ENCODE measurements around the gene OR13A1. TPM values are rescaled to one million over a fixed set of nuclear protein-coding genes. Genes with fewer than 3 reads are reported as not detected.
"Not testable (repeated sequence)": the region's sequence is repeated elsewhere in the genome, so short reads cannot be mapped to it uniquely, and the experiment has no call there.

Gene OR13A1
- polyA plus RNA-seq, 1 experiment, result not detected

DNA sequence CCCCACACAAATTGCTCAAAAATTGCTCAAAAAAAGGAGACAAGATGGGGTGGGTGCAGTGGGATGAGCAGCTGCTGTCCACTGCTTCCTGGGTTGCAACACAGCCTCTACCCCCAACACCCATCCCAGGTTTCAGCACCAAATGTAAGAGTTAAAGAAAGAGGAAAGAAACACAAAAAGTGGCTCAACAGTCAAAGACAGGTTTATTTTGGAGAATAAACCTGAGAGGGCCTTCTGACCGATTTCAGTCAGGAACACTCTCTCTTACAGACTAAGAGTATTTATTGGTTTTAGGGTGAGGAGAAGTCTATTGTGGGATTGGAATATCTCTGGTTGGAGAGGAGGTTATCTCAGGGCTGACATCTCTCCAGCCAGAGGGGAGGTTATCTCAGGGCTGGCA, 28.4 kb downstream of the OR13A1 start:
- H3K27me3 ChIP-seq (ENCODE audit: control insufficient read depth, insufficient read depth, low read length), result no peaks in the 10 kb centered on the region
- CTCF ChIA-PET, result no interaction called here
- DNase-seq (ENCODE audit: low read depth, low spot score), result no peak
- POLR2A ChIA-PET, result no interaction called here
- H3K9me3 ChIP-seq (ENCODE audit: control insufficient read depth, insufficient read depth, low read length), result no peaks in the 10 kb centered on the region
- TF ChIP-seq, protein P1, sequence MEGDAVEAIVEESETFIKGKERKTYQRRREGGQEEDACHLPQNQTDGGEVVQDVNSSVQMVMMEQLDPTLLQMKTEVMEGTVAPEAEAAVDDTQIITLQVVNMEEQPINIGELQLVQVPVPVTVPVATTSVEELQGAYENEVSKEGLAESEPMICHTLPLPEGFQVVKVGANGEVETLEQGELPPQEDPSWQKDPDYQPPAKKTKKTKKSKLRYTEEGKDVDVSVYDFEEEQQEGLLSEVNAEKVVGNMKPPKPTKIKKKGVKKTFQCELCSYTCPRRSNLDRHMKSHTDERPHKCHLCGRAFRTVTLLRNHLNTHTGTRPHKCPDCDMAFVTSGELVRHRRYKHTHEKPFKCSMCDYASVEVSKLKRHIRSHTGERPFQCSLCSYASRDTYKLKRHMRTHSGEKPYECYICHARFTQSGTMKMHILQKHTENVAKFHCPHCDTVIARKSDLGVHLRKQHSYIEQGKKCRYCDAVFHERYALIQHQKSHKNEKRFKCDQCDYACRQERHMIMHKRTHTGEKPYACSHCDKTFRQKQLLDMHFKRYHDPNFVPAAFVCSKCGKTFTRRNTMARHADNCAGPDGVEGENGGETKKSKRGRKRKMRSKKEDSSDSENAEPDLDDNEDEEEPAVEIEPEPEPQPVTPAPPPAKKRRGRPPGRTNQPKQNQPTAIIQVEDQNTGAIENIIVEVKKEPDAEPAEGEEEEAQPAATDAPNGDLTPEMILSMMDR (IDR thresholded peaks at IDR 0.05; ENCODE audit: low read depth, low read length), result no peak
- H3K27ac ChIP-seq (ENCODE audit: low read depth, low read length), result no peak overlapping the region
- no peak overlapping the region for H3K4me3 ChIP-seq (ENCODE audit: low read depth, low read length)

DNA sequence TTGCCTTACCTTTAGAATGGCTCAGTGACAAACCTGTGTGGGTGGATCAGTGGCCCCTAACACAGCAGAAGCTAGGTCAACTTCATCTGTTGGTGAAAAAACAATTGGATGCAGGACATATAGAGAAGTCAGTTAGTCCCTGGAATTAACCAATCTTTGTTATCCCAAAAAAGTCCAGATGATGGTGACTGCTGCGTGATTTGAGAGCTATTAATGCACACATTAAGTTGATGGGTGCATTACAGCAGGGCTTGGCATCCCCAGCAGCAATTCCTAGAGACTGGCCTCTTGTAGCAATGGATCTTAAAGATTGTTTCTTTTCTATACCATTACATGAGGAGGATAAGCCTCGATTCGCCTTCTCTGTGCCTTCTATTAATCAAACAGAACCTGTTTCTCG, 33.3 kb downstream of the OR13A1 start:
- H3K27ac ChIP-seq (ENCODE audit: low read depth, low read length), result no peak overlapping the region
- no peaks in the 10 kb centered on the region for H3K9me3 ChIP-seq (ENCODE audit: control insufficient read depth, insufficient read depth, low read length)
- POLR2A ChIA-PET, result no interaction called here
- no peak overlapping the region for H3K4me3 ChIP-seq (ENCODE audit: low read depth, low read length)
- no peak for DNase-seq (ENCODE audit: low read depth, low spot score)
- TF ChIP-seq, protein P1 (IDR thresholded peaks at IDR 0.05; ENCODE audit: low read depth, low read length), result no peak
- H3K27me3 ChIP-seq (ENCODE audit: control insufficient read depth, insufficient read depth, low read length), result no peaks in the 10 kb centered on the region
- CTCF ChIA-PET, result no interaction called here

DNA sequence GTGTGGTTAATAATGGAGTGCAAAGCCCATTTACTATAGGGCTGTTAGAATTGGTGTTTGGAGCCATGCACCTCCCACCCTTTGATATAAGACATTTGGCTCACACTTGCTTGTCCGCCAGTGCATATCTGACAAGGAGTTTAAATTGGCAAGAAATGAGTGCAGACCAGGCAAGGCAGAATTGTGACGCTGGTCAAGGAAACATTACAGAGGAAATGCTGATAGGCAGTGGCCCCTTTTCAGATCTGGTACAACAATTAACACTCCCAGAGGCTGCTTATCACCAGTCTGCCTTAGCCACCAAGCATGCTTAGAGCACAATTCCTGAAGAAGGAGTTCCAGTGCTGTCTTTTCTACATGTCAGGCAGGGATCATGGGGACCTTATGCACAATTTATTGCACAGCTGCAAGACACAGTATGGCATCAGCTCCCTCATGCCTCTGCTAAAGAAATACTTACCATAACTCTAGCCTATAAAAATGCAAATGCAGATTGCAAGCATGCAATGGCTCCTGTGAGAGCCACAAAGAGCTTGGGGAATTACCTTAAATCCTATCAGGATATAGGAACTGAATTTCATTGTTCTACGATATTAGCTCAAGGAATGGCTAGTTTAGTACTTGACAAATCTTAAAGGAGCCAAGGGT, 35.2 kb downstream of the OR13A1 start:
- Histone ChIP-seq H3K27me3 (ENCODE audit: control insufficient read depth, insufficient read depth, low read length) (no peaks in the 10 kb centered on the region), H3K27ac (ENCODE audit: low read depth, low read length) (no peak overlapping the region), H3K9me3 (ENCODE audit: control insufficient read depth, insufficient read depth, low read length) (no peaks in the 10 kb centered on the region), H3K4me3 (ENCODE audit: low read depth, low read length) (no peak overlapping the region)
- POLR2A ChIA-PET, result no interaction called here
- CTCF ChIA-PET, result no interaction called here
- TF ChIP-seq, protein P1 (IDR thresholded peaks at IDR 0.05; ENCODE audit: low read depth, low read length), result no peak
- no peak for DNase-seq (ENCODE audit: low read depth, low spot score)

DNA sequence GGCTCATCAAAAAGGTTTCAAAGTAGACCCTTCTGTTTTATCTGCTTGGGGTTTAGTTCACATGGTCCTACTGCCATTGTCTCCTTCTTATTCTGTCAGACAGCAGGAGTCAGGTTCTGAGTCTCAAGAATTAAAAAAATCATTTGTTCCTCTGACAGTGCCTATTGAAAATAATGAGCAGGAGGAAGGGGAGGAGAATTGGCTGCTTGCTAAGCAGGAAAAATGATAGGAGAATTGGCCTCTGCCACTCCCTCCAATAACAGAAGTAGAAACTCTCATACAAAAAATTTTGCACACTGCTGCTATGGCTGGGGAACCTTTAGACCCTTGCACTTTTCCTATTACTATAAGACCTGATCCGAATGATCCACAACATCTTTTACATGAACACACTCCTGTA, 35.7 kb downstream of the OR13A1 start:
- no peak for DNase-seq (ENCODE audit: low read depth, low spot score)

DNA sequence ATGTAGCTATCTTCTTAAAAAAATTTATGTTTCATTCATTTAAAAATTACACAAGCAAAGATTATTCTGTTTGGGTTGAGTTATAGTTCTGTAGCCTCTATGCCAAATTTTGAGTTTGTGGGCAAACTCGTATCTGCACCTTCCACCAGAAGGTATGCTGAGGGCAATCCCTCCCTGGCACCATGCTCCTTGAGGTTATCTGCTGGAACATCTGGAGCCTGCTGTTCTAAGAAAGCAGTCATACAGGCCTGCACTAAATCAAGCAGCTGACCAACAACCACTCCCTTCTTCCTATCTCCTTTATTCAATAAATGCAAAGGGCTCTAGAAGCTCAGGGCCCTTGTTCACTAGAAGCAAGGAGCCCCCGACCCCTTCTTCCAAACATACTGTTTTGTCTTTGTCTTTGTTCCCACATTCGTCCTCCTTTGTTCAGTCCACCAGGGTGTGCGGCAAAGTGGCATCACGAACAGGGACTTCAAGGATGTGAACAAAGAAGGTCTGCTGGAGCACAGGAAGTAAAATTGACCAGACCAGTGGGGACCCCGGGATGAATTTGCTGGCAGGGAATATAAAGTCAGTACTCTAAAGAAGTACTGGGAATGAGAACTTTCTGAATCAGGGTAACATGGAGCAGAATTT, 36.4 kb downstream of the OR13A1 start:
- POLR2A ChIA-PET, result no interaction called here
- CTCF ChIA-PET, result no interaction called here
- Histone ChIP-seq H3K27me3 (ENCODE audit: control insufficient read depth, insufficient read depth, low read length) (no peaks in the 10 kb centered on the region), H3K4me3 (ENCODE audit: low read depth, low read length) (no peak overlapping the region), H3K9me3 (ENCODE audit: control insufficient read depth, insufficient read depth, low read length) (no peaks in the 10 kb centered on the region), H3K27ac (ENCODE audit: low read depth, low read length) (no peak overlapping the region)
- DNase-seq (ENCODE audit: low read depth, low spot score), result no peak
- TF ChIP-seq, protein P1 (IDR thresholded peaks at IDR 0.05; ENCODE audit: low read depth, low read length), result no peak

More for the DNA sequence above, 35.7 kb downstream of the OR13A1 start:
- ChIA-PET POLR2A (no interaction called here), CTCF (no interaction called here)
- Histone ChIP-seq H3K4me3 (ENCODE audit: low read depth, low read length) (no peak overlapping the region), H3K27ac (ENCODE audit: low read depth, low read length) (no peak overlapping the region), H3K9me3 (ENCODE audit: control insufficient read depth, insufficient read depth, low read length) (no peaks in the 10 kb centered on the region), H3K27me3 (ENCODE audit: control insufficient read depth, insufficient read depth, low read length) (no peaks in the 10 kb centered on the region)
- TF ChIP-seq, protein P1 (IDR thresholded peaks at IDR 0.05; ENCODE audit: low read depth, low read length), result no peak

DNA sequence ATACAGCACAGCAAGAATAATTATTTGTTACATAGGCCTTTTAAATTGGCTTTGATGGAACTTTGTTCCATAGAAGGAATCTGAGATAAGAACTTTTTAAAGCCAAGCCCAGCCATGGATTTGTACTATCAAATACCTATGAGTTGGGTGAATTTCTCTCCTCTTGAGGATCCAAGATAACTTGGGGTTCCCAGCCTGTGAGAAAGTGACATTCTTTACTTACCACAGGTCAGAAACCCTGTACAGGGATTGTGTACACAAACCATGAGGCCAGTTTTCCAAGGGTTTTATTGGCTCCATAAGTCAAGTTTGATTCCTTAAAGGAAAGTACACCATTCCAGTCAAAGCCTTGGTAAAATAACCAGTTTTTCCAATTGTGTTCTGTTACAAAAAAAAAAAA, 39.3 kb downstream of the OR13A1 start:
- H3K9me3 ChIP-seq (ENCODE audit: control insufficient read depth, insufficient read depth, low read length); H3K4me3 ChIP-seq (ENCODE audit: low read depth, low read length); POLR2A ChIA-PET; DNase-seq (ENCODE audit: low read depth, low spot score); H3K27ac ChIP-seq (ENCODE audit: low read depth, low read length); H3K27me3 ChIP-seq (ENCODE audit: control insufficient read depth, insufficient read depth, low read length); CTCF ChIA-PET: not testable (repeated sequence)
